ENCODE results near the gene PRKCA.
"Not testable (repeated sequence)": the region's sequence is repeated elsewhere in the genome, so short reads cannot be mapped to it uniquely, and the experiment has no call there.

The PRKCA gene

DNA sequence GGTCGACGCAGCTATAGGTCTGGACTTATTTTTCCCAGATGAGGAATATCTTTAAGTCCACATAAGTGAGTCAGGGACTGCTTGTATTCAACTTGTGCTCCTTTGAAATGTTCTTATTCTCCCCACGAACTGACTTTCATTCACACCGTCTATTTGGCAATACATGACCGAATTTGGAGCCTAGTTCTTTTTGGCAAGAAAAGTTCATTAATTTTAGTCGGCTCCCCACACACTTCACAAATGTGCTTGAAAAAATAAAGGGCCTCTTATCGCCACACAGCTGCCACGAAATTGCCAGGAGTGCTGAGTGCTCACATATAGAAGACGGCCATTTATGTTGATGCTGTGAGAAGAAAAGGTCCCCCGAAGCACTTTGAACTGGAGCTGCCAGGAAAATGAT lies 152.6 kb downstream of the PRKCA start:
- TF ChIP-seq GATA1 (IDR thresholded peaks at IDR 0.05; ENCODE audit: low read depth, low read length) (no peak), POLR2A (IDR thresholded peaks at IDR 0.05; ENCODE audit: low read length) (no peak)
- no peak for DNase-seq

DNA sequence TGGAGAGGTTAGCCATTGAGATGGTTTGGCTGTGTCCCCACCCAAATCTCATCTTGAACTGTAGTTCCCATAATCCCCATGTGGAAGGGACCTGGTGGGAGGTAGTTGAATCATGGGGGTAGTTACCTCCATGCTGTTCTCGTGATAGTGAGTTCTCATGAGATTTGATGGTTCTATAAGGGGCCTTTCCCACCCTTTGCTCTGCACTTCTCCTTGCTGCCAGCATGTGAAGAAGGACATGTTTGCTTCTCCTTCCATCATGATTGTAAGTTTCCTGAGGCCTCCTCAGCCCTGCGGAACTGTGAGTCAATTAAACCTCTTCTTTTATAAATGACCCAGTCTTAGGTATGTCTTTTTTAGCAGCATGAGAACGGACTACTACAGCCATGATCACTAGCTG lies 155.1 kb downstream of the PRKCA start:
- DNase-seq = not testable (repeated sequence)

DNA sequence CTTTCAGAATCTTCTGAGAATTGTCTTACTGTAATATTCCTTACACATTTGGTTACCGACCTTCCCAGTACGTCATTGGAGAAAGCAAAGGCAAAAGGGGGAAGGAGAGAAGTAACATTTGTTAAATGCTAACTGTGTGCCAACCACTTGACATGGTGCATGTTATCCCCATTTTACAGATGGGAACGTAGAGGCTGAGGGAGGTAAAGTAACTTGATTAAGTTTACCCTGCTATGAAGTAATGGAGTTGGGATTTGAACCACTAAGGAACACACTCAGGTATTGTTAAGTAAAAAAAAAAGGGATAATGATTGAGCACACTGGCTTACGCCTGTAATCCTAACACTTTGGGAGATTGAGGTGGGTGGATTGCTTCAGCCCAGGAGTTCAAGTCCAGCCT lies 156.4 kb downstream of the PRKCA start:
- TF ChIP-seq GATA1 (IDR thresholded peaks at IDR 0.05; ENCODE audit: low read depth, low read length) (no peak), POLR2A (IDR thresholded peaks at IDR 0.05; ENCODE audit: low read length) (no peak)
- DNase-seq = no peak

DNA sequence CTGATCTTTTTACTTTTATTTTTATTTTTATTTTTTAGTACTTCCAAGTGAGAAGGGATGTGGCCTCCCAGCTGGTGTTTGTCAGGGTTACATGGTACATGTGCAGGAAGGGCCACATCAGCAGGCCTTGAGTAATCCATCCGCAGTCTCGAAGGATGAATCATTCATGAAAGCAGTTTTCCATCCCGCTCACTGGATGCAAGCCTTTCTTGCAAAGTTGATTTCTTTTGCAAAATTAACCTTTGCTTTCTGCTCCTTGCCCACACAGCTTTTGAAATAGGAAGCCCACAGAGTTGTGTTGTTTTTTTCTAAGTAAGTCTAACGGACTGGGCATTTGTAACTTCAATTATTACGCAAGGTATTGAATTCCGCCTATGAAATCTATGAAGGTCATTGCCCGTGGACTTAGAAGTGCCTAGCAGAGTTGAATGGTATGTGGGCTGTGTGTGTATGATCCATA lies 157.4 kb downstream of the PRKCA start:
- DNase-seq = peak in 1 of 2 experiments; percentile 12
- no peak for TF ChIP-seq POLR2A (IDR thresholded peaks at IDR 0.05; ENCODE audit: low read length)
- no peak for TF ChIP-seq GATA1 (IDR thresholded peaks at IDR 0.05; ENCODE audit: low read depth, low read length)

DNA sequence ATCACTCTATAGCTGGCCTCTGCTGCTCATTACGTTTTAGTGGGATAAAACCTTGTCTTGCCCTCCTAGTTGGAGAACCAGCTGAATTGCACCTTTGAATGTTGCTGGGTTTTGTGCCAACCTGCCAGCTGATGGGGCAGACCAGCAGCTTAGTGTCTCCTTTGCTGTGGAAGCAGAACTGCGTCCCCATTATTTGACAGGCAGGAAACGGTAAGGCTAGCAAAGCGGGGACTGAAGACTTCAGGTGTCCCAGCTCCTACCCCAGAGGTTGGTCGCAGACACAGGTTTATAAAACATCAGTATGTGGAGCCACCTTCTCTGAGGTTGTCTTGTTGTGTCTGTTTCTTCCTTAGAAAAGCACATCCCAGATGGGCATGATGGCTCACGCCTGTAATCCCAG lies 158.1 kb downstream of the PRKCA start:
- DNase-seq = no peak
- no peak for TF ChIP-seq GATA1 (IDR thresholded peaks at IDR 0.05; ENCODE audit: low read depth, low read length)

DNA sequence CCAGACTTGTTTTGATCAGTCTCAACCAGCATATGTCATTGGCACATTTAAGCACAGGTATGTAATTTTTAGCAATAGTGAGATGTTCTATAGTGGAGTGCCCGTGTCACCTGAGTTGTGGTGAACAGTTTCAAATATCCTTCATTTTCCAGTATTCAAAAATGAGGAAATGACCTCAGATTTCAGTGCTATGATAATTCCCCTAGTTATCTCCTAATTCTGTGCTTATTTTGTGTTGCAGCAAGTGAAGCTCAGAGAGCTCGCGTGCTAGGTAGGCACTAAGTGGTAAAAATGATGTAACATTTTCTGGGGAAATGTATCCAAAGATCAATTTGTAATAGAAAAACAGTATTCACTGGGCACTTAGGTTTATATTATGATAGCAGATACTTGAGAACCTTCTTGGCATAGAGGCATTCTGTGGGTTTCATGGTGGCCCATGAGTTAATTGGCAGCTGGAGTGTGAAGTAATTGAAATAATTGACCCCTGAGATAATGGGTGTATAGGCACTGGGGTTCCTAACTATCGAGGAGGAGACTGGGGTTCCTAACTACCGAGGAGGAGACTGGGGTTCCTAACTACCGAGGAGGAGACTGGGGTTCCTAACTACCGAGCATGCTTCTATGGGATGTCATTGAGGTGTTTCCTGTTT lies 159.1 kb downstream of the PRKCA start:
- no peak for DNase-seq
- no peak for TF ChIP-seq GATA1 (IDR thresholded peaks at IDR 0.05; ENCODE audit: low read depth, low read length)
- TF ChIP-seq POLR2A (IDR thresholded peaks at IDR 0.05; ENCODE audit: low read length) = no peak

DNA sequence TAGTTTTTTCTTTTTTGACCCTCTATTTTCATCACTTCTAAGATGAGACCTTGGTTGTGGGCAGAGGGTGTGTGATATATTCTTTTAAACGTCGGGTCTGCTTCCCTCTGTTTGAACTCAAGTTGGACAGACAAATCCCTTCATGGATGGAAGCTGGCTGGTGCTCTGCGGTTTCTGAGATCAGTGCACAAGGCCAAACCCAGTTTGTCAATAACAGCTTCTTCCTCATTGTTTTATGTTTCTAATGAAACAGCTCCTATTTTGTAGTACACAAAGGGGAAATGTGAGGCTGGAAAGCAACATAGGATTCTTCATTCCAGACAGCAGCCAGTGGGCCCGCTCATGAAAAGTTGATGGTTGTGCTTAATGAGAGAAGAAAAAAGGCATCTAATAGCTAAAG lies 159.6 kb downstream of the PRKCA start:
- DNase-seq = no peak
- TF ChIP-seq GATA1 (IDR thresholded peaks at IDR 0.05; ENCODE audit: low read depth, low read length) = no peak
- TF ChIP-seq POLR2A (IDR thresholded peaks at IDR 0.05; ENCODE audit: low read length) = no peak

DNA sequence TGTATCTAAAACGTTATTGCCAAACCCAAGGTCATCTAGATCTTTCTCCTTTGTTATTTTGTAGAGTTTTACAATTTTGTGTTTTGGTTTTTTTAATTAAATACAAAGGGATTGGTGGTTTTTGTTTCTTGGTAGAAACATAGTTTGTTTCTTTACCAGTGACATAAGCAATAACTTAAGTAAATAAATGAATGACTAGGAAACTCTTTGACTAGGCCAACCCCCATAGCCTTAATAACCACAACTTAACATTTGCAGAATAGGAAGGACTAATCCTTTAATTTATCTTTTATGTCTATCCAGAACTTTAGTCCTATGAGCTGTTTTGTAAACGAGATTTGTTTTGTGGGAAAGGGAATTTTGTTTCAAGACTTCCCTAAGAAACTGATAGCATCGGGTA lies 162.5 kb downstream of the PRKCA start:
- TF ChIP-seq POLR2A (IDR thresholded peaks at IDR 0.05; ENCODE audit: low read length) (no peak), GATA1 (IDR thresholded peaks at IDR 0.05; ENCODE audit: low read depth, low read length) (no peak)
- DNase-seq = no peak

DNA sequence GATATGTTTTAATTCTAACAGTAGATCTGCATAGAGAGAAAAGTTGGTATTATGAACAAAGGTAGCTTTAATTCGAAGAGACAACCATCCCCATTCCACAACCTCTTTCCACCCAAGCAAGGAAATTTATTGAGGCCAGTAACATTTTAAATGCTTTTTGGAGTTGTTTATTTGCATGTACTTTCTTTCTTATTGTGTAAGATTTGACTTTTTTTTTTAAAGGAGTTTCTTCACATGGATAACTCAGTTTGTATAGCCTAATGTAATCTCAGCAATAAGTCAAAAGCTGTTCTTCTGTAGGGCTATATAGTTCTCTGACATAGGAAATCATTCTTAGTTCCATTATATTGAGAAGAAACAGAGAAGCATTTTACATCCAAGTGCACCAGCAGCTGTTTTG lies 163.3 kb downstream of the PRKCA start:
- TF ChIP-seq GATA1 (IDR thresholded peaks at IDR 0.05; ENCODE audit: low read depth, low read length) (no peak), POLR2A (IDR thresholded peaks at IDR 0.05; ENCODE audit: low read length) (no peak)
- no peak for DNase-seq

DNA sequence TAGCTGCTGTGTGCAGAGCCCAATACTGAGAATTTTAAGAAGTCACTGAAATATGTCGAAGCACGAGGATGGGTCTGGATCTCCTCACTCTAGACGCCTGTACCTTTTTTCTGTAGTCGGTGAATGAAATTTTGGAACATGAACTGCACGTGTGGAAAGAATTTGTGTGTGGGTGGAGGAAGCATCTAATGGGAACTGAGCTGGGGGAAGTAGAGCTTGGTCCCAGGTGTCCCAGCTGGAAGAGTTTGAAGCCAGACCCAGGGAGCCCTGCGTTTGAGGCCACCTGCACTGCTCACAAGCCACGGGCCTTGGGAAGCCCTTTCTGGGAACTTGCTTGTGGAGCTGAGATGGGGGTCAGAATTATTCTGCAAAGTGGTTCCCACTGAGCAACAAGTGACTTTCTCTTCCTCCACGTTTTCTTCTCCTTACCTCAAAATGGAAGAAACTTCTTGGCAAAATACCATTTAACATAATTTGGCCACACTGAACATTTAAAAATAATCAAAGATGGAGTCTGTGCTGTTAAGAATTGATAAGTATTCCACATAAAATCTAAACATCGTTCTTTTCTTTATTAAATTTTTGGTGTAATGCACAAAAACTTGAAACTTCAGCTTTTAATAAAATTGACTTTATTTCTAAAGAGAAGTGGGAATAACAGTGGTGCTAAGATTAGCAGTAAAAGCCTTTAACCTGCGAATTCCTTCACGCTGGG lies 163.8 kb downstream of the PRKCA start:
- TF ChIP-seq GATA1 (IDR thresholded peaks at IDR 0.05; ENCODE audit: low read depth, low read length) (no peak), POLR2A (IDR thresholded peaks at IDR 0.05; ENCODE audit: low read length) (no peak)
- DNase-seq = no peak

DNA sequence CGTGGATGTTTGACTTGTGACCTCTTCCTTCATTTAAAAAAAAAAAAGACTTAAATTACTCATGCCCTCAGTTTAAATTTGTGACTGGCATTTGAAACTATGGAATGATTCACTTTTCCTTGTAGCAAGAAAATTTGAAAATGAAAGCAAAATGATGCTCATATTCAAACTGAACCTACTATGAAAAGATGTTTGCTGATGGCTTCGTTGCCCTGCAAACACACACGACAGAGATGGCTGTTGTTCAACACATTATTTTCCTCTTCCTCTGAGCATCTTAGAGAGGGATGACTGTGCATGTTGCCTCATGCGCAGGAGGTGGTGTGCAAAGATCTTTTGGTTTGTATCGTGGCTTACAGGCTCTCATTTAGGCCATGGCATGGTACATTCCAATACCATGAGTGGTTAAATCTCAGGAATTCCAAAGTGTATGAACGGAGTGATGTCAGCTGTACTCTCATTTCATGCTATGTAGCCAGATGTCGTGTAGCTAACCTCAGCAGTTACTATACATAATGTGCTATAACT lies 164.5 kb downstream of the PRKCA start:
- peak; percentile 61 to 62 for DNase-seq
- TF ChIP-seq GATA1 (IDR thresholded peaks at IDR 0.05; ENCODE audit: low read depth, low read length) (no peak), POLR2A (IDR thresholded peaks at IDR 0.05; ENCODE audit: low read length) (no peak)

DNA sequence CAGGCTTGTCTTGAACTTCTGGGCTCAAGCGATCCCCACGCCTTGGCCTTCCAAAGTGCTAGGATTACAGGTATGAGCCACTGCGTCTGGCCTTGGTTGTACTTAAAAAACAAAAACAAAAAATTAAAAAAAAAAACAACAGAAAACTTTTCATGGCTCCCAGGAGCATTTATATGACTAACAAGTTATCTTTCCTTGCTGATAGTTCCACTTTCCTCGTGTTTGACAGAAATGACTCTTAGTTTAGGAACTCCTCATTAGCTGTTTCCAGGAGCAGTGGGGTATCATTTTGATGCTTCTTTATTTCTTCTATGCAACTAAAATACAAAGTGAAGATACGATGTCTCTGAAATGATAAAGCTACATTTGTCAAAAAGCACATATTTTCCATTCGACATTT lies 165.4 kb downstream of the PRKCA start:
- peak in 1 of 2 experiments; percentile 46 for DNase-seq
- no peak for TF ChIP-seq POLR2A (IDR thresholded peaks at IDR 0.05; ENCODE audit: low read length)
- TF ChIP-seq GATA1 (IDR thresholded peaks at IDR 0.05; ENCODE audit: low read depth, low read length) = no peak

DNA sequence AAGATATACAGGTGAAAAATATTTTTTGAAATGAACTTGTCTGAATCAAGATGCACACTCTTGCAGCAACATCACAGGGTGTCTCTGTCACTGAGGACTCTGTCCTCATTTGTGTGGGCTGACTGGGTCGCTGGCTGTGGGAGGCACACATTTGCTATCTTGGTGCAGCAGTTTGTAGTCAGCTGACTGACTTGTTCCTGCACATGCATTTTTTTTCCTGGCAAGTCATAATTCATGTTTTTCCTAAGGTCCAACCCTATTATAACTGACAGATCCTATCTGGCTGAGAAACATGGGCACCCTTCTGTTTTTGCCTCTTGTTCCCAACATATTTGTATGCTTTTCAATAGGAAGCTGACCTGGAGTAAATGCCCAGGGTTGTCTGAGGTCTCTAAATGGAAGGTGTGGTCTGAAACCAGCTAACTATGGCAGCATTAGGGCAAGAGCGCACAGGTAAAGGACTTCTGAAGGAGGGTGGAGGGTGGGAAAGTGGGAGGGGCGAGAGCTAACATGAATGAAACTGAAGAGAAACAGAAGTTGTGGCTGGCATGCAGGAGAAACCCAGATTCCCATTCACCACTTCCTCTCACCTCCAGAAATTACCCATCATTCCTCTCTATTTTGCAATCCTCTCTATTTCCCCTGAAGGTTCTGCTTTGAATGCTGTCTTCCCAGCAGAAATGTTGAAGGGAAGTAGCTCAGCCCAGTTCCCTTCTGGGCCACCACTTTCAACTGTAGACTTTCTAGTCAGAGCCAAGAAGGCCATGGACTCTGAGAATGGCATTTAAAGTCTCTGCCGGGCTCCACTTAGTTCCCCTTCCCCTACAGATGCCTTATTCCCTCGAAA lies 166.1 kb downstream of the PRKCA start:
- DNase-seq = peak; percentile 82 to 90

DNA sequence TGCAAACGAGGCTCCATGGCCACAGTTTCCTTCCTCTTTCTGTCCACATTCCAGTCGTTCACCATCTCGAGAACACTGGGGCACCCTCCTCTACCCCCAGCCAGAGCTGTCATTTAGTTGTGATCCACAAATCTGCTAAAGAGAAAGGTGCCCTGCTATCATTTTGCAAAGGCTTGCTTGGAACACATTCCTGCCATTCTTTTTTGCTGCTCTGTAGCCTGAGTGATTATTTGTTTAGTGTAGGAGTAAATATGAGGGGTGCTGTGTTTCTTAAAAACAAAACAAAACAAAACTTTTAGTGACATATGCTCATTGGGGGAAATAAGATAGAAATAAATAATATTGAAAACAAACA lies 166.7 kb downstream of the PRKCA start:
- TF ChIP-seq GATA1 (IDR thresholded peaks at IDR 0.05; ENCODE audit: low read depth, low read length) (no peak), POLR2A (IDR thresholded peaks at IDR 0.05; ENCODE audit: low read length) (no peak)
- DNase-seq = no peak

More for the DNA sequence above, 166.1 kb downstream of the PRKCA start:
- TF ChIP-seq POLR2A (IDR thresholded peaks at IDR 0.05; ENCODE audit: low read length) = peak; percentile 73
- TF ChIP-seq GATA1 (IDR thresholded peaks at IDR 0.05; ENCODE audit: low read depth, low read length) = no peak

Measured in erythroblast (primary cell).